ENCODE data around the gene CAMSAP1. TPM values are rescaled to one million over a fixed set of nuclear protein-coding genes. Genes with fewer than 3 reads are reported as not detected.
"Not testable (repeated sequence)": the region's sequence is repeated elsewhere in the genome, so short reads cannot be mapped to it uniquely, and the experiment has no call there.

Gene CAMSAP1
- polyA plus RNA-seq, 1 donor from 2014 or later: 58.5 TPM

DNA sequence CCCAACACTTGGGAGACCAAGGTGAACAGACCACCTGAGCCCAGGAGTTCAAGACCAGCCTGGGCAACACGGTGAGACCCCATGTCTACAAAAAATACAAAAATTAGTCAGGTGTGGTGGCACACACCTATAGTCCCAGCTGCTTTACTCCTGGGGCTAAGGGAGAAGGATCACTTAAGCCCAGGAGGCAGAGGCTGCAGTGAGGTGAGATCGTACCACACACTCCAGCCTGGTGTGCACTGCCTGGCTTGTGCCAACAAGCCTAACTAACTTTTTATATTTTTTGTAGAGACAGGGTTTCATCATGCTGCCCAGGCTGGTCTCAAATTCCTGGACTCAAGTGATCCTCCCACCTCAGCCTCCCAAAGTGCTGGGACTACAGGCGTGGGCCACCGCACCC lies 43.5 kb upstream of the CAMSAP1 start:
- not testable (repeated sequence) for H3K27me3 ChIP-seq (ENCODE audit: insufficient read depth, low read depth, low read length); H3K4me2 ChIP-seq (ENCODE audit: low read length); H4K20me1 ChIP-seq (ENCODE audit: insufficient read depth); H3K9me3 ChIP-seq (ENCODE audit: low read length); H3K79me2 ChIP-seq (replicated peaks; ENCODE audit: insufficient read depth, low read length); H3K9me2 ChIP-seq (ENCODE audit: insufficient read depth, low read length); H3K27ac ChIP-seq (ENCODE audit: low read length); H3K9ac ChIP-seq (ENCODE audit: low read length); H2AFZ ChIP-seq (ENCODE audit: low read depth, low read length); H3K4me3 ChIP-seq (ENCODE audit: low read length); H3K36me3 ChIP-seq (ENCODE audit: insufficient read depth, low read length); H3F3A ChIP-seq (ENCODE audit: insufficient read depth, low read length, poor library complexity, severe bottlenecking)

DNA sequence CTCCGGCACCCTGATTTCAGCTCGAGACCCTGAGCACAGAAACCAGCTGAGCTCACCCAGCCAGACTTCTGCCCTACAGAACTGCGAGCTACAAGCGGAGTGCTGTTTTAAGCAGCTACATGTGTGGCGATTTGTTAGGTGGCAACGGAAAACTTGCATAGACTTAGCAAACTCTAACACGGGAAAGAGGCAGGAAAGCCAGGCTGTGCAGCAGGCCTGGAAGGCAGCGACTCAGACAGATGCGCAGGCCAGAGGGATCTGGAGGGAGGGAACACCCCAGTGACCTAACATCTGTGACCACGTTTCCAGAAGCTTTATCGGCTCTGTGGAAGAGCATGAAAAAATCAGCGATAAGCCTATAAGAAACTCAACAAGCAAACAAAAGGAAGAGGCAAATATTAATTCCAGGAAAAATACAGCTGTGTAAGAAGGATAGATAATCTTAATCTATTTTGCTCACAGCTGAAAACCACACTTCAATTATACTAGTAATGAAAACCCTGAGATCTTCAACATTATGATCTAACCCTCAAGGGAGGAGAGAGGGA lies 42.9 kb upstream of the CAMSAP1 start:
- Histone ChIP-seq H3K27ac (ENCODE audit: low read length) (no peak overlapping the region), H4K20me1 (ENCODE audit: insufficient read depth) (no peaks in the 10 kb centered on the region), H3K79me2 (replicated peaks; ENCODE audit: insufficient read depth, low read length) (no peaks in the 10 kb centered on the region), H3K27me3 (ENCODE audit: insufficient read depth, low read depth, low read length) (no peaks in the 10 kb centered on the region), H3K4me2 (ENCODE audit: low read length) (no peak overlapping the region), H3K9me2 (ENCODE audit: insufficient read depth, low read length) (no peaks in the 10 kb centered on the region), H3F3A (ENCODE audit: insufficient read depth, low read length, poor library complexity, severe bottlenecking) (no peaks in the 10 kb centered on the region), H3K9me3 (ENCODE audit: low read length) (no peaks in the 10 kb centered on the region), H3K36me3 (ENCODE audit: insufficient read depth, low read length) (no peaks in the 10 kb centered on the region), H2AFZ (ENCODE audit: low read depth, low read length) (no peak overlapping the region), H3K9ac (ENCODE audit: low read length) (no peak overlapping the region), H3K4me3 (ENCODE audit: low read length) (no peak overlapping the region)
- TF ChIP-seq RAD21 (conservative IDR thresholded peaks at IDR 0.05) (no peak), TAF1 (IDR thresholded peaks at IDR 0.05; ENCODE audit: low read depth) (no peak), EP300 (conservative IDR thresholded peaks at IDR 0.05; ENCODE audit: poor library complexity, severe bottlenecking) (no peak), POLR2AphosphoS5 (IDR thresholded peaks at IDR 0.05) (no peak), EZH2 (IDR thresholded peaks at IDR 0.05; ENCODE audit: borderline replicate concordance, insufficient read depth, low read length, poor library complexity, severe bottlenecking) (no peak), CTCF (IDR thresholded peaks at IDR 0.05; ENCODE audit: poor library complexity, severe bottlenecking) (no peak), REST (IDR thresholded peaks at IDR 0.05; ENCODE audit: borderline replicate concordance) (no peak), SMC3 (conservative IDR thresholded peaks at IDR 0.05; ENCODE audit: poor library complexity) (no peak)

GRCh38 chr9:135949501-135950134 lies 42.3 kb upstream of the CAMSAP1 start:
- Histone ChIP-seq H3K79me2 (replicated peaks; ENCODE audit: insufficient read depth, low read length) (no peaks in the 10 kb centered on the region), H2AFZ (ENCODE audit: low read depth, low read length) (no peak overlapping the region), H3K4me3 (ENCODE audit: low read length) (no peak overlapping the region), H4K20me1 (ENCODE audit: insufficient read depth) (no peaks in the 10 kb centered on the region), H3K9ac (ENCODE audit: low read length) (no peak overlapping the region), H3K27me3 (ENCODE audit: insufficient read depth, low read depth, low read length) (no peaks in the 10 kb centered on the region), H3F3A (ENCODE audit: insufficient read depth, low read length, poor library complexity, severe bottlenecking) (no peaks in the 10 kb centered on the region), H3K36me3 (ENCODE audit: insufficient read depth, low read length) (no peaks in the 10 kb centered on the region), H3K4me2 (ENCODE audit: low read length) (no peak overlapping the region), H3K27ac (ENCODE audit: low read length) (no peak overlapping the region), H3K9me2 (ENCODE audit: insufficient read depth, low read length) (no peaks in the 10 kb centered on the region), H3K9me3 (ENCODE audit: low read length) (no peaks in the 10 kb centered on the region)
- TF ChIP-seq MXI1 (conservative IDR thresholded peaks at IDR 0.05; ENCODE audit: poor library complexity, severe bottlenecking) (no peak), TAF1 (IDR thresholded peaks at IDR 0.05; ENCODE audit: low read depth) (no peak), EZH2 (IDR thresholded peaks at IDR 0.05; ENCODE audit: borderline replicate concordance, insufficient read depth, low read length, poor library complexity, severe bottlenecking) (no peak), RAD21 (conservative IDR thresholded peaks at IDR 0.05) (no peak), REST (IDR thresholded peaks at IDR 0.05; ENCODE audit: borderline replicate concordance) (no peak), POLR2AphosphoS5 (IDR thresholded peaks at IDR 0.05) (no peak), CTCF (IDR thresholded peaks at IDR 0.05; ENCODE audit: poor library complexity, severe bottlenecking) (no peak), EP300 (conservative IDR thresholded peaks at IDR 0.05; ENCODE audit: poor library complexity, severe bottlenecking) (no peak), SMC3 (conservative IDR thresholded peaks at IDR 0.05; ENCODE audit: poor library complexity) (no peak)

Measured in neural cell (in vitro differentiated cells).